GM19043 (cell line): ENCODE measurements around the gene NR3C1.

Source experiments
- ATAC-seq: cut with Tn5 transposase; IDR thresholded peaks from one replicate; pipeline ENCODE4 v1.9.1; 2021; ENCODE audit warnings: low read depth; ENCODE audit not compliant: unreplicated experiment

The NR3C1 gene

DNA sequence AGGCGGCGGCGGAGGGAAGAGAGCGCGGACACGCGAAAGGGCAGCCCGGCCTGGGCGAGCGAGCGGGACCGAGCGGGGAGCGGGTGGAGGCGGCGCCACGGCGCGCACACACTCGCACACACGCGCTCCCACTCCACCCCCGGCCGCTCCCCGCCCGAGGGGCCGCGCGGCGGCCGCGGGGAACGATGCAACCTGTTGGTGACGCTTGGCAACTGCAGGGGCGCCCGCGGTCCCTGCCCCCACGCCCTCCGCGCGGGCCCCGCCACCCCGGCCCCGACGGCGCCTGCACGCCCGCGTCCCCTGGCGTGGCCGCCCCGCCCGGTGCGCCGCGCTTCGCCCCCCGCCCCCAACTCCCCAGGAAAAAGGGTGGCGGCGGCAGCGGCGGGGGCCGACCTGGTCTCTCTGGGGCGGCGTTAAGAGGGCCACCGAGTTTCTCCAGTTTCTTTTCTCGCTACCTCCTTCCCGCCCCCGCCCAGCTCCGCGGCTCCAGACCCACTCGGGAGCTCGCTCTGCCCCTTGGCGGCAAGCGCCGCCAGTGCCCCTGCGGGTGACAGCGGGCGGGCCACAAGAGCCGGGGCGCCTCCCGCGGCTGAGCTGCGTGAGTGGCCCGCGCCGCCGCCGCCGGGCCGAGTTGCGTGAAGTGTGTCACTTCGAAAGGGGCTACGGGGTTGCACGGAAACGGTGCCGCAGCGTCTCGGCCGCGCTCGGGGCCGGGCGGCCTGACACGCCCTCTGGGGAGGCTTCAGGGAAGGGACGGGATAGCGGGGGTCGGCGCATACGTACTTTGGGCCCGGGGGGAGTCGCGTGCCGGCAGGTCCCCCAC, at the start of gene NR3C1:
Gene NR3C1, minus strand, starts transcription at position 94 of the 823 bp plus-strand sequence. CDS start 2,847 bp downstream, outside the sequence.
- ATAC-seq = peak; percentile 50

DNA sequence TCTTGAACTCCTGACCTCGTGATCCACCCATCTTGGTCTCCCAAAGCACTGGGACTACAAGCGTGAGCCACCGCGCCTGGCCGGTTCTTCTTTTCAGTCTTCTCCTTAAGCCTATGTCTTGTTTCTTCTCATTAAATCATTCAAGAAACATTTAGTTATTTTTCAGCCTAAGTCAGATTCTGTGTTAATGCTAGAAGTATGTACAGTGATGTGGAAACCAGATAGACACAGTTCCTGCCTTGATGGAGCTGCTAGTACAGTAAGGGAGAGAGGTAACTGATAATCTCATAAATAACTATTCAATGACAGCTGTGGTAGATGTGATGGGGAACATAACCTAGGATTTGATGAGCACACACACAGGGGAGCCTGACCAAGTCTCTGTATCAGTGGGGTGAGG, 46.3 kb upstream of the NR3C1 start:
- no peak for ATAC-seq

GRCh38 chr5:143448518-143448917, 45.0 kb upstream of the NR3C1 start:
- ATAC-seq = no peak

DNA sequence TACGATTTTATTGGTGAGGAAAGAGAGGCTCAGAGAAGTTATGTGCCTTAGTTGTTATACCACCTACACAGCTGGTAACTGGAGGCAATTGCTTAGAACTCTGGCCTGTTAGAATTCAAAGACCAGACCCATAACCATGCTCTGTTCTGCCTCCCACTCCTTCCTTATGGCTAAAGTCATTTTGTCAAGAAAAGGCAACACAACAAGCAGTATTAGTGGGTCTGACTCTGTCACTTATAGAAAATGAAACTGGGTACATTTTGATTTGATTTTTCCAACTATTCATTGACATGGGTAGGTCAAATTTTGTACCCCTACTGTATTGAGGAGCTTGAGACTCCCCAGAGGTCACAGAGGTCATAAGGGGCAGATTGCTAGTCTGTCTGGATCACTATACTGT, 44.5 kb upstream of the NR3C1 start:
- no peak for ATAC-seq

DNA sequence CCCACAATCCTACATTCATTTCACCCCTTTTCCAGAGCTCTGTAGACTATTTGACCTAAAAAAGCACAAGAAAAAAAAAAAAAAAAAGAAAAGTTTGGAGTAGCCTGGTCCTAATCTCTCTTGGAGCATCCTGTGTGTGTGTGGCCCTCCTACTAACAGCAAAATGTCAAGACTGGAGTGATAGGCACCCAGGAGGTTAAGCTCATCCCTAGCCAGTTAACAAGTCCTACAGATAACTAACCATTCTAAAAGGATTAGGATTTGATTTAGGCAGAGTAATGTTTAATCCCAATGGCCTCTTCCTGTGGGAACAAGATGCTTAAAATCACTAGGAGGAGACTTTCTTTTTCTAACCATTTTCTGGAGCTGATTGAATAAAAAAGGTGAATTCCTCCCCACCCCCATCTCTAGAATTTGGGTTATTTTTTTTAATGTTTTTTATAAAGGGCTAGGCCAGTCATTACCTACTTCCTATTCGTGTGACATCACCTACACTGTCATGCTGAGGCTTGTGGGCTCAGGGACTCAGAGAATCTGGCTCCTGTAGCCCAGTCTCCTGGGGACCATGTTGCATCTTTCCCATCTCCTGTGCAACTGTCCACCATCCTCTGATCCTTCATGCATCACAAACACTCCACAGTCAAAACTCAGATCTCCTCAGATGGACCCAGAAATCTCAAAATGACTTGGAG, 43.2 kb upstream of the NR3C1 start:
- ATAC-seq = no peak

DNA sequence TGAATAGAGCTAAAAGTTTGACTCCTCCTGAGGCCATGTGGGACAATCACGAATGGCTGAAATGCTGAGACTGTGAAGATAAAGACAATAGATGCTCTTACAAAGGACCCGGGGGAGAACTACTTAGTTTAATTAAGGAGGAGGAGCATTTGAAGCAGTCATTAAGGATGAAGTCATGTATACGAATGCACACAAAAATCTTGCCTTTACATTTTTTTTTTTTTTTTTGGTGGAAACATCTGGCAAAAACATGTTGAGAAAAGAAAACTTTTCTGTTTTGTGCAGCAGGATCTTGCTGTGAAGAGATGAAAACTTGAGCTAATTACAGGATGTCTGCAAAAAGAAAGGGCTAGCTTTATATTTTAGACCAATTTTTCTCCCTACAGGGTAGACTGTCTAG, 42.3 kb upstream of the NR3C1 start:
- ATAC-seq = no peak

DNA sequence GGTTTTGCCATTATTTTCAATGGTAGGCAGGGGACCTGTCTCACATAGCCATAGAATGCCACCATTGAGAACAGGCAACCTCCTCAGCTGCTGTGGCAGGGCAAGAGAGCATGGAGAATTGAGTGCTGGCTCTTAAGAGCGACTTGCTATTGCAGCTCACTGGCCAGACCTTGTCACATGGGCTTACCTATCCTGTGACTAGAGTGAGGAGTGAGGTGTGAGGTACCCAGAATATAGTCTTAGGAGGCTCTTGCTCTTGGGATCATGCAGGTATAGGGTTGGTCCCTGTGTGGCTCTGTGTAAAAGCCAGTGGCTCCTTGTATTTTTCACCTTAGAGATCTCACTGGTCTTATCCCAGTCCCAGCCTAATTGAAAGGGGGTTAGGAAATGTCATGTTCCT, 39.8 kb upstream of the NR3C1 start:
- no peak for ATAC-seq

DNA sequence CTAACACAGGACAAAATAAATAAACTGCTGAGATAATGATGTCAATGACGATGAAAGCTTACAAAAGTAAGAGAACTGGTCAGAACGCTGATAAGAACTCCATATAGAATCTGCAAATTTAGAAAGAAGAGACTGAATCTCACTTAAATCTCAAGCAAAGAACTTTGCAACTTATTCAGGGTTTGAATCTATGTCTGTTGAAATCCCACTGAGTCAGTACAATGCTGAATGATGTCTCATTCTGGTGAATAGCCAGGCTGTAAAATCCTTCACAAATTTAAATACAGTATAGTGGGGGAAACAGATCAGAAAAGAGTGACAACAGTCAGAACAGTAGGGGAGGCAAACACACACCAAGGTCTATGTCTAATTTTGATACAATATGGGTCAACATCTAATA, 38.9 kb upstream of the NR3C1 start:
- no peak for ATAC-seq

DNA sequence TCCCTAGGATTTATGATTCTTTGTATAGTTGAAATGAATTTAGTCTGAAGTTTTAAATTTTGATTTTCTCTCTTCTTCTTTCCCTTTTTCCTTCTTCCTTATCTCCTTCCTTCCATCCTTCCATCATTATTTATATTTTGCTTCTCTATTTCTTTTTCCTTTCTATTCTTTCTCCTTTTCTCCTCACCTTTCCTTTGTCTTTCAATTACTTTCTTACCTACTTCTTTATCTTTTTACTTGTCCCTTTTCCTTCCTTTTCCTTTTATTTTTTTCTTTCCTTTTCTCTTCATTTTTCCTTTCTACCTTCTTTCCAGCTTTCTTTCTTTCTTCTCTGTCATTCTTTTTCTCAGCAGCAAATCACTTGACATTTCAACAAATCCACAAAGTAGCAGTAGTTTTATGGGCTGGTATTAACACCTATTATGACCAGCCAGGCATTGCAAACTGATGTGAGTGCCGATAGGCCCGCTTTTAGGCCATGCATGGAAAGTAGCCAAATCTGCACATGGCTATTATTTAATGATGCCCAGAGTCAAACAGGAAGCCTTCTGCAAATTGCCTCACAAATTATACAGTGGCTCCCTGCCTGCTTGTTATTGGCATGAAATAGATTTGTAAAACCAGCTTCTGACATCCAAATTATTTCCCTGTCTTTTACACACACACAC, 37.1 kb upstream of the NR3C1 start:
- ATAC-seq = no peak

DNA sequence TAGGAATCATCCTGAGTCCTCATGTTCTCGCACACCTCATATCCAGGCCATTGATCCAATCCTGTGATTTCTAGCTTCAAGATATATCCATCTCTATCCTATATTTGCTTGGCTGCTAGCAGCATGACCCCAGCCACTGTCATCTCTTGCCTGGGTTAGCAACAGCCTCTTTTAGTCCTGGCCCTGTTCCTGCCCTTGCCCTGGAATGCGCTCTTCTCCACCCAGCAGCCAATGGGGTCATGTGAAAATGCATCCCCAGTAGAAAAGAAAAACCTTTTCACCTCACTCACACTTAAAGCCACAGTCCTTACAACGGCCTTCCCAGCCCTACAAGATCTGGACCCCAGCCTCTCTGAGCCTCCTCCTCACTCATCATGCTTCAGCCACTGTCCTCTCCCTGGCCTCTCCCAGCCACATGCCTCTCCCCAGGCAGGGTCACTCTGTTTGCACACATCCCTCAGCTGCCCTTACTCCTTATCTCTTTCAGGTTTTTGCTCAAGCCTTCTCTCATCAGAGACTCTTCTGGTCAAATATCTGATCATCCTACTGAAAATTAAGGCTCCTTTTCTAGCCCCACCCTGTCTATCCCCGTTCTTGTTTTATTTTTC, 34.3 kb upstream of the NR3C1 start:
- ATAC-seq = no peak

DNA sequence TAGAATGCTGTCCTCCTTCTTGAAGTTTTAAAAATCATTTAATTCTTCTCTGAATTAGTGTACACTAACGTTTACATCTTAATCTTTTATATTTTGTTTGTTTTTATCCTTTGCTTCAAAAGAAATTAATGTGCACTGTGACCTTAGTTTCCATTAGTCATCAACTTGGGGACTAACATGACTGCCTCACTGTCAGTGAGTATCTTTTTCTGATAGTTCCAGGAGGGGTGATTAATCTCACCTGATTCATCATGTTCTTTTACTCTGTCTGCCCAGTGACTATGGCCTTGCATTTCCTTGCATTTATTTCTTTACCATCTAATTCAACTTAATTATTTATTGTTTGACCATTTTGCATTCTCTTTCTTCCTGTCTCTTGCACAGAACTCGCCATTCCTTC, 33.4 kb upstream of the NR3C1 start:
- no peak for ATAC-seq

DNA sequence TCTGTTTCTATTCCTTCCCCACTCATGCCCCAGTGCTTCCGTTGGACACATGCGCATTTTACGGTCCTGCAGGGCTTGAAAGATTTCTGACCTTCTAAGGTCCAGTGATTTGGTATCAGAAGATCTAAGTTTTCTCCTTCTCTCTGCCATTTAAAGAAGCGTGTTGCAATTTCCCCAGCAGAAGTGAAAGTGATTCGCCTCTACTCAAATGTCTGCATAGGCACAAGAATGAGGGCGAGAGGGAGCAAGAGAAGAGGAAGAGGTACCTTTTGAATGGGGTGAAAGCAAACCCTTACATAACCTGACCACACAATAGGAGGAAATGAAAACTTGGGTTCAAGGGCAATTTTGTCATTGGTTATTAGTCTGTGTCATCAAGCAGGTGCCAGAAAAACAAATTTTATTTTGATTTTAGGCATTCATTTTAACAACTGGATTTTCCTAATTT, 31.7 kb upstream of the NR3C1 start:
- ATAC-seq = peak; percentile 83

- ATAC-seq = peak; percentile 20
These were observed 31.0 kb upstream of the NR3C1 start for GRCh38 chr5:143434261-143435209.

GRCh38 chr5:143433670-143434069, 30.2 kb upstream of the NR3C1 start:
- ATAC-seq = no peak

DNA sequence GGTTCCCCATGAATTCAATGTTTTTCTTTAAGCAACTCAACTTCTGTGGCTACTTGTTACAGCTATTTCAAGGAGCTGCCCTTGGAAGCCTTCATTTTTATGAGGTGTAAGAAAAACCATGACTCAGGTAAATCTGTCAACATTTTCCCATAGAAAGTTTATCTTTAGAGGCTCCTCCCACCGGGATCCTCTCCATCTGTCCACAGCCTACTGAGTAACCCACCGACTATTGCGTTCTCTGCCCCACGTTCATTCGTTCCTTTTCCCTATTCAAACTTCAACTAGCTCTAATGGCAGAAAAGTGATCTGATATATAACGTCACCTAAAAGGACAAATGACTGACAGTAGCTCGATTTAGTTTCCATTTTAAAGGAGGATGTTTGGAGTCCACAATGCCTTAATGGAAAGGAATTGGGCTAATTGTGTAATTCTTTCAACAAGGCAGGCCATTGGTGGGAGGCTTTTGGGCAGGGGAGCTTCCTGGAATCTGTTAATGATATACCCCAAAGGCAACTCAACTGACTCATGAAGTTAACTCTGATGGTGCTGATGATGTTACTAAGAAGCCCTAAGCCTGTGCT, 29.3 kb upstream of the NR3C1 start:
- ATAC-seq = peak; percentile 26

GRCh38 chr5:143431789-143432188, 28.3 kb upstream of the NR3C1 start:
- no peak for ATAC-seq

- no peak for ATAC-seq
These were observed 25.4 kb upstream of the NR3C1 start for GRCh38 chr5:143428738-143429420.

- ATAC-seq = no peak
These were observed 24.7 kb upstream of the NR3C1 start for GRCh38 chr5:143428155-143428554.
